H9 (cell line): ENCODE data around the gene CLEC20A. TPM values are rescaled to one million over a fixed set of nuclear protein-coding genes. Genes with fewer than 3 reads are reported as not detected.

Source experiments
- DNase-seq: peaks from one replicate; pipeline ENCODE4 v3.0.0-alpha.2; 2017
- H2AFZ ChIP-seq: one replicate; pipeline ENCODE4 v1.6.1; 2013; ENCODE audit warnings: mild to moderate bottlenecking, low read length, control low read depth, moderate library complexity
- H2AK5ac ChIP-seq: 2 replicates; pipeline ENCODE4 v1.6.1; 2013; ENCODE audit warnings: low read length, control low read depth, mixed read lengths; ENCODE audit not compliant: insufficient read length
- H2BK120ac ChIP-seq: one replicate; pipeline ENCODE4 v1.6.1; 2013; ENCODE audit warnings: low read depth, mild to moderate bottlenecking, low read length, control low read depth, inconsistent platforms; ENCODE audit not compliant: poor library complexity, severe bottlenecking
- H2BK12ac ChIP-seq: 2 replicates; pipeline ENCODE4 v1.6.1; 2013; ENCODE audit warnings: low read length, control low read depth, mixed read lengths, low read depth; ENCODE audit not compliant: insufficient read length
- H2BK15ac ChIP-seq: 2 replicates; pipeline ENCODE4 v1.6.1; 2013; ENCODE audit warnings: low read depth, low read length, control low read depth
- H2BK20ac ChIP-seq: one replicate; pipeline ENCODE4 v1.6.1; 2013; ENCODE audit warnings: low read depth, mild to moderate bottlenecking, low read length, control low read depth, inconsistent platforms; ENCODE audit not compliant: poor library complexity, severe bottlenecking
- H2BK5ac ChIP-seq: 2 replicates; pipeline ENCODE4 v1.6.1; 2013; ENCODE audit warnings: low read length, control low read depth, mixed read lengths; ENCODE audit not compliant: insufficient read length
- H3K14ac ChIP-seq: 2 replicates; pipeline ENCODE4 v1.6.1; 2013; ENCODE audit warnings: low read length, control low read depth; ENCODE audit not compliant: insufficient read depth
- H3K18ac ChIP-seq: 2 replicates; pipeline ENCODE4 v1.6.1; 2013; ENCODE audit warnings: low read depth, mild to moderate bottlenecking, mixed read lengths, low read length, control low read depth; ENCODE audit not compliant: insufficient read length
- H3K23ac ChIP-seq: 2 replicates; pipeline ENCODE4 v1.6.1; 2013; ENCODE audit warnings: low read length, control low read depth, mixed read lengths, low read depth; ENCODE audit not compliant: insufficient read length
- H3K23me2 ChIP-seq: 2 replicates; pipeline ENCODE4 v1.6.1; 2013; ENCODE audit warnings: low read depth, mild to moderate bottlenecking, mixed read lengths, low read length, control low read depth; ENCODE audit not compliant: insufficient read length, poor library complexity, severe bottlenecking
- H3K27ac ChIP-seq: 2 replicates; pipeline ENCODE4 v1.5.1; 2013; ENCODE audit warnings: low read length, control low read depth, mixed read lengths, low read depth; ENCODE audit not compliant: insufficient read length
- H3K27me3 ChIP-seq: 2 replicates; pipeline ENCODE4 v1.6.1; 2013; ENCODE audit warnings: low read length, control low read depth, inconsistent platforms; ENCODE audit not compliant: insufficient read depth
- H3K4ac ChIP-seq: 2 replicates; pipeline ENCODE4 v1.6.1; 2013; ENCODE audit warnings: low read depth, mild to moderate bottlenecking, control low read depth, inconsistent platforms, low read length, moderate library complexity
- H3K4me1 ChIP-seq: 2 replicates; pipeline ENCODE4 v1.6.1; 2013; ENCODE audit warnings: low read length, control low read depth, inconsistent platforms; ENCODE audit not compliant: insufficient read depth
- H3K4me2 ChIP-seq: 2 replicates; pipeline ENCODE4 v1.6.1; 2013; ENCODE audit warnings: low read length, control low read depth, mixed read lengths; ENCODE audit not compliant: insufficient read length, insufficient read depth
- H3K56ac ChIP-seq: 2 replicates; pipeline ENCODE4 v1.6.1; 2013; ENCODE audit warnings: low read depth, mild to moderate bottlenecking, mixed read lengths, low read length, control low read depth; ENCODE audit not compliant: insufficient read length
- H3K79me1 ChIP-seq: 2 replicates; pipeline ENCODE4 v1.6.1; 2013; ENCODE audit warnings: low read depth, mild to moderate bottlenecking, moderate library complexity, low read length, control low read depth, inconsistent platforms; ENCODE audit not compliant: insufficient read depth, poor library complexity, severe bottlenecking
- H3K79me2 ChIP-seq: 2 replicates; pipeline ENCODE4 v1.6.1; 2013; ENCODE audit warnings: low read length, control low read depth, inconsistent platforms; ENCODE audit not compliant: insufficient read depth
- H3K9ac ChIP-seq: 2 replicates; pipeline ENCODE4 v1.6.1; 2013; ENCODE audit warnings: low read length, control low read depth, mixed read lengths; ENCODE audit not compliant: insufficient read length; ENCODE audit errors: extremely low read depth
- H3K9me3 ChIP-seq: one replicate; pipeline ENCODE4 v1.6.1; 2013; ENCODE audit warnings: low read depth, low read length, inconsistent platforms; ENCODE audit not compliant: control insufficient read depth
- H3T11ph ChIP-seq: one replicate; pipeline ENCODE4 v1.6.1; 2013; ENCODE audit warnings: mild to moderate bottlenecking, low read length, control low read depth, inconsistent platforms
- H4K20me1 ChIP-seq: one replicate; pipeline ENCODE4 v1.6.1; 2013; ENCODE audit not compliant: control insufficient read depth, insufficient read length, insufficient read depth
- H4K5ac ChIP-seq: 2 replicates; pipeline ENCODE4 v1.6.1; 2013; ENCODE audit warnings: low read depth, mild to moderate bottlenecking, mixed read lengths, low read length, control low read depth; ENCODE audit not compliant: insufficient read length
- H4K8ac ChIP-seq: replicated peaks from 2 replicates; pipeline ENCODE4 v1.6.1; 2013; ENCODE audit warnings: low read length, control low read depth, mixed read lengths, low read depth; ENCODE audit not compliant: insufficient read length
- H4K91ac ChIP-seq: 2 replicates; pipeline ENCODE4 v1.6.1; 2013; ENCODE audit warnings: low read depth, mild to moderate bottlenecking, moderate library complexity, mixed read lengths, low read length, control low read depth; ENCODE audit not compliant: insufficient read length
- H3K27ac Mint-ChIP-seq, 3 experiments: 2 replicates in 2 of 3; 3 replicates in 1 of 3; pipeline ENCODE4 v1.8.0; 2020 to 2021; ENCODE audit warnings: mixed read lengths in 3 of 3, mild to moderate bottlenecking in 1 of 3, moderate library complexity in 1 of 3
- H3K27me3 Mint-ChIP-seq: 2 replicates; pipeline ENCODE4 v1.8.0; 2021; ENCODE audit warnings: low read depth, mild to moderate bottlenecking, moderate library complexity, mixed read lengths
- H3K36me3 Mint-ChIP-seq, 3 experiments: 2 replicates in 2 of 3; 3 replicates in 1 of 3; pipeline ENCODE4 v1.8.0; 2020 to 2021; ENCODE audit warnings: low read depth in 3 of 3, mixed read lengths in 3 of 3; ENCODE audit not compliant: insufficient read depth in 1 of 3
- H3K4me1 Mint-ChIP-seq, 2 experiments: 2 replicates each; pipeline ENCODE4 v1.8.0; 2020; ENCODE audit warnings: mixed read lengths in 2 of 2
- H3K4me3 Mint-ChIP-seq, 2 experiments: 2 replicates in 1 of 2; 3 replicates in 1 of 2; pipeline ENCODE4 v1.8.0; 2020 to 2021; ENCODE audit warnings: mild to moderate bottlenecking in 2 of 2, mixed read lengths in 2 of 2, moderate library complexity in 1 of 2
- H3K9me3 Mint-ChIP-seq, 2 experiments: 2 replicates in 1 of 2; 3 replicates in 1 of 2; pipeline ENCODE4 v1.8.0; 2020; ENCODE audit warnings: mild to moderate bottlenecking in 2 of 2, mixed read lengths in 2 of 2, moderate library complexity in 1 of 2
- WGBS: extraction: QIAGEN DNeasy Blood & Tissue Kit; methylation state at CpG from one replicate; pipeline ENCODE4 v1.1.7; 2013; ENCODE audit warnings: missing lambda C conversion rate, low lambda C conversion rate, mixed read lengths; ENCODE audit not compliant: insufficient read length; ENCODE audit errors: extremely low coverage; 5-methylcytosine and 5-hydroxymethylcytosine counted together
- total RNA-seq: library from RNA; stranded (reverse); gene quantifications from 2 replicates; pipeline ENCODE4 v1.2.1, GENCODE V29; 2021
- TF ChIP-seq, protein P1 (sequence below): fragments of 200-600 bp; sonication (generic); conservative IDR thresholded peaks from 3 replicates; pipeline ENCODE4 v1.8.0; 2021; ENCODE audit warnings: antibody characterized with exemption, mild to moderate bottlenecking

The CLEC20A gene
- total RNA-seq, 1 experiment from 2014 or later = not detected

DNA sequence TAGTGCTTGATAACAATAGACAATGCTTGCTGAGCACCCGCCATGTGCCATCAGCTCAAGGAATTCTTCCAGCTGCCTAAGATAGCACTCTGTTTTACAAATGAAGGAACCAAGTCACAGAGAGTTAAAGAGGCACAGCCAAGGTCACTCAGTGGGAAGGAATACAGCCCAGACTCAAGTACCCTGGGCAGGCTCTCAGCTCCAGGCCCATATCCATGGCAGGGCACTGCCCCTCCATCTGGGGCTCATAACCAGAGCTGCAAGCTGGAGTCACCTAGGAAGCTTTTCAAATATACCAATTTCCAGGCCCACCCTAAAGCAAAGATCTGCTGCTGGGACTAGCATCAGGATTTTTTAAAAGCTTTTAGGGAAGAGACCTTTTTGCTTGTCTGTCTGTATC is 1.6 kb downstream of the CLEC20A start:
- Histone ChIP-seq H3K9me3 (no peaks in the 10 kb centered on the region), H3K23ac (no peak overlapping the region), H3K79me2 (no peaks in the 10 kb centered on the region), H3K56ac (no peak overlapping the region), H4K8ac (no peak overlapping the region), H2BK120ac (no peak overlapping the region), H3K18ac (no peak overlapping the region), H3K9ac (no peak overlapping the region), H2BK12ac (no peak overlapping the region), H4K20me1 (no peaks in the 10 kb centered on the region), H3T11ph (no peak overlapping the region), H2BK5ac (no peak overlapping the region), H3K4me2 (no peak overlapping the region), H2BK20ac (no peak overlapping the region), H3K27ac (no peak overlapping the region), H3K79me1 (no peaks in the 10 kb centered on the region), H2AFZ (no peak overlapping the region), H2BK15ac (no peak overlapping the region), H4K91ac (no peak overlapping the region), H4K5ac (no peak overlapping the region), H3K14ac (no peak overlapping the region), H2AK5ac (no peak overlapping the region), H3K23me2 (no peaks in the 10 kb centered on the region), H3K27me3 (no peaks in the 10 kb centered on the region), H3K4me1 (no peaks in the 10 kb centered on the region; the same call in 1 of the 2 replicates), H3K4ac (no peak overlapping the region)
- TF ChIP-seq, protein P1, sequence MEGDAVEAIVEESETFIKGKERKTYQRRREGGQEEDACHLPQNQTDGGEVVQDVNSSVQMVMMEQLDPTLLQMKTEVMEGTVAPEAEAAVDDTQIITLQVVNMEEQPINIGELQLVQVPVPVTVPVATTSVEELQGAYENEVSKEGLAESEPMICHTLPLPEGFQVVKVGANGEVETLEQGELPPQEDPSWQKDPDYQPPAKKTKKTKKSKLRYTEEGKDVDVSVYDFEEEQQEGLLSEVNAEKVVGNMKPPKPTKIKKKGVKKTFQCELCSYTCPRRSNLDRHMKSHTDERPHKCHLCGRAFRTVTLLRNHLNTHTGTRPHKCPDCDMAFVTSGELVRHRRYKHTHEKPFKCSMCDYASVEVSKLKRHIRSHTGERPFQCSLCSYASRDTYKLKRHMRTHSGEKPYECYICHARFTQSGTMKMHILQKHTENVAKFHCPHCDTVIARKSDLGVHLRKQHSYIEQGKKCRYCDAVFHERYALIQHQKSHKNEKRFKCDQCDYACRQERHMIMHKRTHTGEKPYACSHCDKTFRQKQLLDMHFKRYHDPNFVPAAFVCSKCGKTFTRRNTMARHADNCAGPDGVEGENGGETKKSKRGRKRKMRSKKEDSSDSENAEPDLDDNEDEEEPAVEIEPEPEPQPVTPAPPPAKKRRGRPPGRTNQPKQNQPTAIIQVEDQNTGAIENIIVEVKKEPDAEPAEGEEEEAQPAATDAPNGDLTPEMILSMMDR = no peak
- WGBS = no CpG with 5 or more reads among the region's 1 CpG
- Mint-ChIP-seq H3K9me3 (no peaks in the 10 kb centered on the region), H3K36me3 (no peaks in the 10 kb centered on the region), H3K4me1 (peaks cover 10 to 13% of the 10 kb centered on the region in 2 experiments), H3K4me3 (no peak overlapping the region), H3K27me3 (peaks cover 6% of the 10 kb centered on the region), H3K27ac (no peak overlapping the region; a peak in 1 of 7 replicates)
- no peak for DNase-seq
